HG03066 (cell line): Measurements from ENCODE around the gene INO80B.
A peak's percentile ranks its signal among the peaks of the same experiment; 100 is the strongest.

Source experiments
- ATAC-seq: cut with Tn5 transposase; IDR thresholded peaks from one replicate; pipeline ENCODE4 v1.9.1; 2021; ENCODE audit warnings: low read depth; ENCODE audit not compliant: unreplicated experiment

The INO80B gene

DNA sequence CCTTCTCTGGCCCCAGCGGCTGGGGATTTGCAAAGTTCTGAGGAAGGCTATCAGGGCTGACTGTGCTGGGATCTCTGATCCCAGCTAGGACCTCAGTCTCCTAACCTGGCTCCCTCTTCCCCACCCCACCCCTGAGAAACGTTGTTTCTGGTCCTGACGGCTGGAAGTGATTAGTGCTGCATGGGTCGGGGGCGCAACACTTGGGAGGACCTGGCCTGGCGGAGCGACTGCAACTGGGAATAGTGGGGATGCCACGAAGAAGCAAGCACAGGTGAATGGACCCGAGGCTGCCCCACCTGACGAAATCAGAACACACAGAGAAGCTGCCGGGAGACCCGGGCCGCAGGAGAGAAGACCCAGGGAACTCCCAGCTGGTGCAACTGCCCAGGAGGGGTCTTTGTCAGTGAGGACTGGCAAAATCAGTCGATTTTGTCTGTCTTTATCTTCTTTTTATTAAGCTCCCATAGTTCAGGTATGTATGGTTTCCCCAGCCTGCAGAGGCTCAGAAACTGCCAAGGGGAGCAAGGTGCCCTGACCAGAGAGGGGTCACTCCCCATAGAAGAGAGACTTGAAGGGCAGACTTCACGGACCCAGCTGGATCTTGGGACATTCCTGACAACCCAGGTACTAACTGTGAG lies 45.2 kb downstream of the INO80B start:
- no peak for ATAC-seq

GRCh38 chr2:74500578-74500946 lies 45.7 kb downstream of the INO80B start:
- no peak for ATAC-seq

DNA sequence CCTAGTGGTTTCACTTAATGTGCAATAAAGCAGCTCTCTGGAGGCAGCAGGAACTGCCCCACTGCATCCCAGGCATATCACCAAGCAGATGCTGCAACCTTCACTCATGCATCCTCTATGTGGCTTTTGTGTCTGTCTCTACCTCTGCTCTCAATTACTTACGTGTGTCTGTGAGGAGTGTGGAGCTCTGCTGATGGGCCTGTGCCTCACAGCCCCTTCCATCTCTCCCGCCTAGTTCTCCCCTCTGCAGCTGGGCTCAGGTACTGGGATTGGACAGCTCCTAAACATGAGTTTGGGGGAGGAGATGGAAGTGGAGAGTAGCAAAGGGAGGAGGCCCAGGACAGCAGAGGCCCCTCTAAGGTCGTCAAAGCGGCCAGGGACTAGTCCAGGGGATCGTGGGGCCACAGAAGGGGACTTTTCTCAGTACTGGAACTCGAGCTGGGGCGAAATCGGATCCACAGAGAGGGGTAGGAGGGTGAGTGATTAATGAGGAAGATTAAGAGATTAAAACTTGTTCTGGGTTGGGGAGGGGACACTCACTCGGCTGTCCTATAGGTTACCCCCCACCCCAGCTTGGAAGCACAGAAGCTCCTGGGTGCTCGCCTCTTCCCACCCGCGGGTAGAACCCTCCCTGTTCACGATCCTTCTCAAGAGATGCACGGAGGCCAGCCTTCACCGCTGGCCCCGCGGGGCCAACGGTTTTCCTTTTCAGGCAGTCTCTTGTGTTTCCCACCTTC lies 46.6 kb downstream of the INO80B start:
- no peak for ATAC-seq

DNA sequence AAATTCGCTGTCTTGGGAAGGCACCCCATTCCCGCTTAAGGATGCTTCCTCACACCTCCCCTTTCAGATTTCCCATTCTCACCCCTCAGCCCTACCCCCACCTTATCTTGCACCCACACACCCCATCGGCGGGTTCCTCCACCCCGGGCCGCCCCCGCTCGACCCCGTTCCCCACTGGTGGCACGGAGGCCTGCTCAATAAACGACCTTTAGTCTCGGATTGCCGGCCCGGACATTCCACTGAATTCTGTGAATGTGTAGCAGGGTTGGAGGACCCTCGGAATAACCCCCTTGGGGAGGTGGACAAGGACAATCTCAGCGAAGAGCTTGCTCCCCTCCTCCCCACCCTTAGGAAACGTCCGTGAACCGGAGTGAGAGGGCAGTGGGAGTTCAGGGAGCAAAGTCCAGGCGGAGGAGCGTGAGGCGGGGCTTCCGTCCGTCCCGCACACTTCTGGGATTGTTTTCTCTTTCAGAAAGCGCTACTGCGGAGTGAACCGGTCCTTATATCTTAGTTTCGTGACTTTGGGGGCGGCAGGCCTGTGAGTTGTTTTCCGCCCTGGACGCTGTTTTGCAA lies 47.3 kb downstream of the INO80B start:
- ATAC-seq = no peak

- peak; percentile 43 for ATAC-seq
Measured at GRCh38 chr2:74502720-74503505, 48.0 kb downstream of the INO80B start.

GRCh38 chr2:74503506-74504475 lies 48.9 kb downstream of the INO80B start:
- ATAC-seq = no peak

DNA sequence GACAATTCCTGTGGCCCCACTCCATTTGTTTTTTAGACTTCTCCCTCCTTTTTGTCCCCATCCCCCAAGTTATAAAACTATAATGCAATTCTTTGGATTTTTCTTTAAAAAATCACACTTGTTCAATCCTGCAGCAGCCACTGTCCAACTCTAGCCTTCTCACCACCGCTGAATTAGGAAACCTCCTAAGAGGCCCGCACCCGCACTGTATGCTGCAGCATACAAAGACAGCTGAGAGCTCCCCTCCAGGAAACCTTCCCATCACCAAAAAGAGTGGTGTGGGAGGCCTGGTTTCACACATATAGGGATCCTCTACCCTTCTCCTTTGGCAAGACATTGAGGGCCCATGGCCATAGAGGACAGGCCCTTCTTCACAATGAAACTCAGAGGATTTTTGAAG lies 49.7 kb downstream of the INO80B start:
- no peak for ATAC-seq

- ATAC-seq = no peak
Measured at GRCh38 chr2:74505448-74506246, 50.8 kb downstream of the INO80B start.

DNA sequence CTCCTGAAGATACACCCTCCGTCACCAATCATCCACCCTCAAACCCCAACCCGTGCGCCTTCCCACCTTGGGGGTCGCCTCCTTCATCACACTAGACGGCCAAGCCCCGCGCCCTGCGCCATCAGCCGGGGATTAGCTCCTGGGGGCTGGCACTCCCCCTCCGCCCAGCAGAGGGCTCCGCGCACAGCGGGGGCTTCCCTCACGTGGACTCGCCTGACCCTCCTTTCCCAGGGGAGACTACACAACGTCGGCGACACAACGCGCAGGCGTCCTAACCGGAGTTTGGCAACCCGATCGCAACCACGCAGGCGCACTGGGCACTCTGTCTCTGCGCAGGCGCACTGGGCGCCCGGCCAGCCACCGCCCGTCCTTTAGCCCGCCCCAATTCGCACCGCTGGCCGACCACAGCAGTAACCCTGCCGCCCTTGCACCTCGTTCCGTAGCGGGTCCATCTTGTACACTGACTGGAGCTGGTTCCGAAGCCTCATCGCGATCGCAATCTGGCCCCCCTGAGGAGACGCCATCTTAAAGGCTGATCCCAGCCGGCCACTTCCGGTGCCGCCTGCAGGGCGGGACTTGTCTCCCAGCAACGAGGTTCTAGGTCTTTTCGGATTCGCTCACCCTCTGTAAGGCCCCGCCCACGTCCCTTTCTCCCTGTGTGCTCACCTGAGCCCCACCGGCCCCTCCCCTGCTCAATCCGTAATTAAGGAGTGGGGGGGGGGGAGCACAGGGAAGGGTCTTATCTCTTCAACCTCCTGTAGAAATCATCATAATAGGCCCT lies 52.4 kb downstream of the INO80B start, which contains the start of gene PCGF1:
Gene PCGF1, minus strand, starts transcription at position 551 of the 781 bp plus-strand sequence. Its CDS starts 27 bp downstream, at position 524.
- ATAC-seq = peak; percentile 90
